Heart left ventricle (tissue), 16 donors: ENCODE results near the gene ATXN1. TPM values are rescaled to one million over a fixed set of nuclear protein-coding genes. Genes with fewer than 3 reads are reported as not detected.

Experiments
- ATAC-seq, 4 donors: fragments of 200-7000 bp; cut with Tn5 transposase; one replicate each; pipeline ENCODE4 v1.9.1; 2020 to 2022; ENCODE audit warnings: moderate library complexity in 4 of 4, mild to moderate bottlenecking in 3 of 4, moderate number of reproducible peaks in 1 of 4
- DNase-seq, 5 donors: peaks; one replicate each; pipeline ENCODE4 v3.0.0-alpha.2; 2020
- H3K27ac ChIP-seq, 12 donors: fragments of 200-600 bp; sonication (generic) in 4 of 12; one replicate each; pipeline versions ENCODE4 v1.5.0 to v1.8.0; 2016 to 2022; ENCODE audit warnings: mild to moderate bottlenecking in 2 of 12
- H3K27me3 ChIP-seq, 9 donors: fragments of 200-600 bp; sonication (generic) in 2 of 9; one replicate each; pipeline versions ENCODE4 v1.5.1 to v1.8.0; 2016 to 2022; ENCODE audit warnings: mild to moderate bottlenecking in 3 of 9
- H3K36me3 ChIP-seq, 9 donors: fragments of 200-600 bp; sonication (generic) in 2 of 9; one replicate each; pipeline versions ENCODE4 v1.5.0 to v1.8.0; 2018 to 2022; ENCODE audit warnings: mild to moderate bottlenecking in 2 of 9
- H3K4me1 ChIP-seq, 12 donors: fragments of 200-600 bp; sonication (generic) in 4 of 12; one replicate each; pipeline versions ENCODE4 v1.5.0 to v1.8.0; 2016 to 2022; ENCODE audit warnings: mild to moderate bottlenecking in 3 of 12
- H3K4me3 ChIP-seq, 12 donors: fragments of 200-600 bp; sonication (generic) in 4 of 12; one replicate each; pipeline versions ENCODE4 v1.5.0 to v1.8.0; 2017 to 2022; ENCODE audit warnings: mild to moderate bottlenecking in 9 of 12, moderate library complexity in 4 of 12
- H3K9me3 ChIP-seq, 12 donors: fragments of 200-600 bp; sonication (generic) in 4 of 12; one replicate each; pipeline versions ENCODE4 v1.5.0 to v1.8.0; 2016 to 2022; ENCODE audit warnings: mild to moderate bottlenecking in 1 of 12
- POLR2A ChIP-seq, 2 donors: fragments of 450-650 bp; IDR thresholded peaks; one replicate each; pipeline ENCODE4 v1.6.1; 2017; ENCODE audit warnings: antibody characterized with exemption in 2 of 2, mild to moderate bottlenecking in 2 of 2, moderate library complexity in 2 of 2
- WGBS, 4 donors: extraction: QIAGEN DNeasy Blood & Tissue Kit in 2 of 4; methylation state at CpG; one replicate each; pipeline versions ENCODE4 v1.1.5 to v1.1.7; 2013 to 2018; 5-methylcytosine and 5-hydroxymethylcytosine counted together
- intact Hi-C, 10 donors: fragments of 100-400 bp; cut with DNase I; formaldehyde crosslinking; loops; one replicate each; pipeline versions ENCODE4 v1.11.1 to v1.14.2; 2022
- polyA plus RNA-seq, 2 donors: library from polyadenylated mRNA; stranded (reverse); fragments of 200-250 nt; gene quantifications; one replicate each; pipeline ENCODE4 v1.2.3, GENCODE V29; 2013
- total RNA-seq, 9 donors: library from RNA; depleted of rRNA in 2 of 9; stranded (reverse); fragments of >200 nt in 2 of 9; fragmentation: NEBNext Ultra II Directional in 3 of 9; extraction: Animal tissue kit (Norgen Biotek cat#: 25700) in 3 of 9; gene quantifications; one replicate each; pipeline versions ENCODE4 v1.1.0 to v1.2.4, GENCODE V29; 2016 to 2023
- TF ChIP-seq, protein P1 (sequence below), 12 donors: fragments of 200-600 bp; sonication (generic) in 4 of 12; IDR thresholded peaks; one replicate each; pipeline versions ENCODE4 v1.5.0 to v1.8.0; 2018 to 2022; ENCODE audit warnings: antibody characterized with exemption in 12 of 12, mild to moderate bottlenecking in 5 of 12
- donor health status: ischemic (EF 13 %, LVEDD 7.1; RV severe dilation, severe dysfunction).
- donor health status: healthy with polysubstance abuse.
- donor health status: DM: no; HTN: yes; CAD: no.
- donor health status: DM: no; HTN: no; CAD: no.
- donor health status: ischemic (EF 25% LVEDD 6.9; RV normal size, moderate dysfunction).
- donor health status: ischemic (EF 25% LVEDD 5.7; RV mildly dilated, moderate dysfunction).
- donor health status: healthy.
- donor health status: DM: yes; HTN: yes; CAD: no.
- donor health status: ischemic (EF 35%, LVEDD 5.7; RV mildly dilated, moderate dysfunction).
- donor health status: nonischemic (EF 11% LVEDD 7.7; RV severe dilation, severe dysfunction).
- donor health status: DM: yes; HTN: yes; CAD: no.
- donor health status: PGD.
- donor health status: ischemic (EF 29% LVEDD 5.4; RV normal size, mild dysfunction).
- donor health status: nonischemic (EF 23%, LVEDD 6.1; RV moderate dilation, normal function).

ATXN1 gene
- total and polyA plus RNA-seq, 11 donors: 8.7 to 51.8 (median 36.0) TPM

DNA sequence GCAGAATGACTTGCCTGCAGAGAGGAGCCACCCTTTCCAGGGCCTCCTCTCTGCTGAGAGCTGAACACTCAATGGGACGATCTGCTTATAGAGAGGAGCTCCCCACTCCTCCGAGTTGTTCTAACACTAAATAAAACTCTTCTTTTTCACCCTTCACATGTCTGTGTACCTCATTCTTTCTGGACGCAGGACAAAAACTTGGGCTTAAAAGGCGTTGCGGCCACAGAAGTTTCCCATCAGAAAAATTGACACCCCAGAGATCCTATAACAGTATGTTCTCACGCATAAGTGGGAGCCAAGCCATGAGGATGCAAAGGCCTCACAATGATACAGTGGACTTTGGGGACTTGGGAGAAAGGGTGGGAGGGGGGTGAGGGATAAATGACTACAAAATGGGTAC lies 401.7 kb downstream of the ATXN1 start:
- DNase-seq (no peak), ATAC-seq (no peak)
- Histone ChIP-seq H3K27ac (no peak overlapping the region), H3K9me3 (no peaks in the 10 kb centered on the region), H3K4me1 (peaks cover 0 to 10% (median 0%) of the 10 kb centered on the region in 12 donors), H3K36me3 (no peaks in the 10 kb centered on the region), H3K27me3 (no peaks in the 10 kb centered on the region), H3K4me3 (no peak overlapping the region)
- WGBS, 4 donors: 83 to 90% (median 88%) methylated on average over 6 of the region's 6 CpGs
- TF ChIP-seq POLR2A (IDR thresholded peaks at IDR 0.05): no peak
- TF ChIP-seq, protein P1, sequence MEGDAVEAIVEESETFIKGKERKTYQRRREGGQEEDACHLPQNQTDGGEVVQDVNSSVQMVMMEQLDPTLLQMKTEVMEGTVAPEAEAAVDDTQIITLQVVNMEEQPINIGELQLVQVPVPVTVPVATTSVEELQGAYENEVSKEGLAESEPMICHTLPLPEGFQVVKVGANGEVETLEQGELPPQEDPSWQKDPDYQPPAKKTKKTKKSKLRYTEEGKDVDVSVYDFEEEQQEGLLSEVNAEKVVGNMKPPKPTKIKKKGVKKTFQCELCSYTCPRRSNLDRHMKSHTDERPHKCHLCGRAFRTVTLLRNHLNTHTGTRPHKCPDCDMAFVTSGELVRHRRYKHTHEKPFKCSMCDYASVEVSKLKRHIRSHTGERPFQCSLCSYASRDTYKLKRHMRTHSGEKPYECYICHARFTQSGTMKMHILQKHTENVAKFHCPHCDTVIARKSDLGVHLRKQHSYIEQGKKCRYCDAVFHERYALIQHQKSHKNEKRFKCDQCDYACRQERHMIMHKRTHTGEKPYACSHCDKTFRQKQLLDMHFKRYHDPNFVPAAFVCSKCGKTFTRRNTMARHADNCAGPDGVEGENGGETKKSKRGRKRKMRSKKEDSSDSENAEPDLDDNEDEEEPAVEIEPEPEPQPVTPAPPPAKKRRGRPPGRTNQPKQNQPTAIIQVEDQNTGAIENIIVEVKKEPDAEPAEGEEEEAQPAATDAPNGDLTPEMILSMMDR (IDR thresholded peaks at IDR 0.05): no peak
- intact Hi-C loops: no loop called here

DNA sequence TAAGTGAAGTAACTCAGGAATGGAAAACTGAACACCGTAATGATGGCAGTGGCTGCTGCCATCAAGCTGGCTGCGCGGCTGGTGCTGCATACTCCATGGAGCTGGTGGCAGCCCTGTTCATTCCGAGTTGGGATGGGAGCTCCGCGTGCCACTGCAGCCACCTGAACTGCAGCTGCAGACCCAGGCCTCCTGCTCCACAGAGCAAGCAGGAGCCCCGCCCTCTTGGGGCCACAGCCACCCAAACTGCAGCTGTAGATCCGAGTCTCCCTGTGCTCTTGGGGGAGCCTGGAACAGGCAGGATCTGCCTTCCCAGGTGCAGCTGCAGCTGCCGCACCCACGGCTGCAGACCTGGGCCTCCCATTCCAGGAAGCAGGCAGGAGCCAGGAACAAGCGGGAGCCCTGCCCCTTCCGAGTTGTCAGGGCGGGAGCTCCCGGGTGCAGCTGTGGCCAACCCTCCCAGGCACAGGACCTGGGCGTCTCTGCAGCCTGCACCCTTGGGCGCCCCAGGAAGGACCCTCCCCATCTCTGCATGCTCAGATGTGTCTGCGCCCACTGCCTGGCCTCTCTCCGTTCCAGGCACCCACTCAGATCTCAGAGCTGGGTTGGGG lies 402.6 kb downstream of the ATXN1 start:
- Histone ChIP-seq H3K27me3 (no peaks in the 10 kb centered on the region), H3K36me3 (no peaks in the 10 kb centered on the region), H3K9me3 (no peaks in the 10 kb centered on the region), H3K27ac (no peak overlapping the region), H3K4me1 (peaks cover 0 to 10% (median 0%) of the 10 kb centered on the region in 12 donors), H3K4me3 (no peak overlapping the region)
- DNase-seq (no peak), ATAC-seq (no peak)
- intact Hi-C loops: no loop called here
- 82 to 91% (median 84%) methylated on average over 7 to 18 of the region's 18 CpGs for WGBS, 4 donors
- no peak for TF ChIP-seq POLR2A (IDR thresholded peaks at IDR 0.05)
- TF ChIP-seq, protein P1 (IDR thresholded peaks at IDR 0.05): no peak

- Histone ChIP-seq H3K4me1 (peaks cover 0 to 16% (median 0%) of the 10 kb centered on the region in 12 donors), H3K27me3 (no peaks in the 10 kb centered on the region), H3K36me3 (no peaks in the 10 kb centered on the region), H3K4me3 (no peak overlapping the region), H3K27ac (no peak overlapping the region), H3K9me3 (no peaks in the 10 kb centered on the region)
- DNase-seq: no peak
- intact Hi-C loops: no loop called here
- ATAC-seq: no peak
- 79 to 86% (median 83%) methylated on average over 16 of the region's 16 CpGs for WGBS, 4 donors
- TF ChIP-seq POLR2A (IDR thresholded peaks at IDR 0.05): no peak
- TF ChIP-seq, protein P1 (IDR thresholded peaks at IDR 0.05): no peak
These were observed 405.4 kb downstream of the ATXN1 start for GRCh38 chr6:16355699-16356446.

DNA sequence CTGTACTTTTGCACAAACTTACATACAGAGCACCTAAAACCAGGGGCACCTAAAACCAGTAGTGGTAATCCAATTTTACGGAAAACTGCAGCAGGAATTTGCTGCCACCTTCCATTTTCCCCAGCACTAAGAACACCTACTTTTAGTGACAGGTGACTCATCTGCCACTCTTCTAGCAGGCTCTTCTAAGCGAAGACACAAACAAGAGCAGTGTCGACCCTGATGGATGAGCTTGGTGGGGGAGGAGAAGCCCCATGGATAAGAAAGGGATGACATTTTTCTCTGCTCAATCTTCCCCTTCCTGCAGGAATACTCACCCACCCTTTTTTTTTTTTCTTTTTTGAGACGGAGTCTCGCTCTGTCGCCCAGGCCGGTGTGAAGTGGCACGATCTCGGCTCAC lies 406.0 kb downstream of the ATXN1 start:
- Histone ChIP-seq H3K9me3 (no peaks in the 10 kb centered on the region), H3K27ac (no peak overlapping the region), H3K4me3 (no peak overlapping the region), H3K27me3 (no peaks in the 10 kb centered on the region), H3K36me3 (no peaks in the 10 kb centered on the region), H3K4me1 (peaks cover 0 to 17% (median 0%) of the 10 kb centered on the region in 12 donors)
- TF ChIP-seq, protein P1 (IDR thresholded peaks at IDR 0.05): no peak
- no peak for TF ChIP-seq POLR2A (IDR thresholded peaks at IDR 0.05)
- ATAC-seq (no peak), DNase-seq (no peak)
- intact Hi-C loops: no loop called here
- WGBS, 4 donors: 88 to 94% (median 92%) methylated on average over 9 of the region's 9 CpGs
